Lung (tissue), 12 donors: ENCODE measurements around the gene PRXL2A. TPM values are rescaled to one million over a fixed set of nuclear protein-coding genes. Genes with fewer than 3 reads are reported as not detected.
"Not testable (repeated sequence)": the region's sequence is repeated elsewhere in the genome, so short reads cannot be mapped to it uniquely, and the experiment has no call there.

Source experiments
- ATAC-seq: fragments of 200-7000 bp; cut with Tn5 transposase; one replicate; pipeline ENCODE4 v1.9.1; 2020; ENCODE audit warnings: moderate number of reproducible peaks; ENCODE audit not compliant: insufficient read depth, low FRiP score
- DNase-seq, 3 donors: peaks; one replicate each; pipeline ENCODE4 v3.0.0-alpha.2; 2013 to 2017
- H3K27ac ChIP-seq, 2 donors: one replicate each; pipeline ENCODE4 v1.5.1; 2013; ENCODE audit warnings: mild to moderate bottlenecking in 2 of 2, moderate library complexity in 2 of 2, control low read depth in 1 of 2, inconsistent platforms in 1 of 2, low read depth in 1 of 2, low read length in 1 of 2
- H3K27me3 ChIP-seq, 3 donors: one replicate each; pipeline ENCODE4 v1.5.1; 2013; ENCODE audit warnings: low read length in 2 of 3; ENCODE audit not compliant: control insufficient read depth in 3 of 3, insufficient read depth in 3 of 3
- H3K36me3 ChIP-seq, 4 donors: one replicate each; pipeline ENCODE4 v1.5.1; 2013; ENCODE audit warnings: low read length in 4 of 4, mild to moderate bottlenecking in 1 of 4, moderate library complexity in 1 of 4; ENCODE audit not compliant: control insufficient read depth in 4 of 4, insufficient read depth in 4 of 4
- H3K4me1 ChIP-seq, 5 donors: one replicate each; pipeline ENCODE4 v1.5.1; 2013; ENCODE audit warnings: low read length in 5 of 5, mild to moderate bottlenecking in 2 of 5, moderate library complexity in 1 of 5; ENCODE audit not compliant: control insufficient read depth in 5 of 5, insufficient read depth in 5 of 5
- H3K4me3 ChIP-seq: one replicate; pipeline ENCODE4 v1.5.1; 2013; ENCODE audit warnings: mild to moderate bottlenecking, control low read depth, moderate library complexity
- H3K9ac ChIP-seq, 2 donors: one replicate each; pipeline ENCODE4 v1.5.1; 2013; ENCODE audit warnings: low read length in 2 of 2, control low read depth in 1 of 2; ENCODE audit not compliant: insufficient read depth in 1 of 2
- H3K9me3 ChIP-seq, 4 donors: one replicate each; pipeline ENCODE4 v1.5.1; 2013; ENCODE audit warnings: low read length in 3 of 4, mild to moderate bottlenecking in 1 of 4, moderate library complexity in 1 of 4; ENCODE audit not compliant: control insufficient read depth in 4 of 4, insufficient read depth in 3 of 4
- WGBS, 2 donors: extraction: QIAGEN DNeasy Blood & Tissue Kit; methylation state at CpG; one replicate each; pipeline ENCODE4 v1.1.7; 2013; 5-methylcytosine and 5-hydroxymethylcytosine counted together
- polyA plus RNA-seq, 2 donors: library from polyadenylated mRNA; stranded (reverse); fragments of 200-250 nt; gene quantifications; one replicate each; pipeline ENCODE4 v1.2.1, GENCODE V29; 2013
- total RNA-seq, 2 donors: library from RNA; depleted of rRNA in 1 of 2; stranded (reverse); fragments of >200 nt in 1 of 2; gene quantifications; one replicate each; pipeline ENCODE4 v1.2.1, GENCODE V29; 2014 to 2021
- TF ChIP-seq, protein P1 (sequence below): IDR thresholded peaks from 2 replicates; pipeline ENCODE4 v1.5.1; 2012; ENCODE audit warnings: mild to moderate bottlenecking; ENCODE audit errors: control extremely low read depth, extremely low read depth
- donor health status: control.
- donor health status: control.
- donor health status: Bipolar disorder and iron deficiency.
- donor health status: healthy.
- donor health status: DM: yes; HTN: yes; CAD: no.

The PRXL2A gene
- total and polyA plus RNA-seq, 4 donors, result 18.2 to 59.5 (median 37.0) TPM

DNA sequence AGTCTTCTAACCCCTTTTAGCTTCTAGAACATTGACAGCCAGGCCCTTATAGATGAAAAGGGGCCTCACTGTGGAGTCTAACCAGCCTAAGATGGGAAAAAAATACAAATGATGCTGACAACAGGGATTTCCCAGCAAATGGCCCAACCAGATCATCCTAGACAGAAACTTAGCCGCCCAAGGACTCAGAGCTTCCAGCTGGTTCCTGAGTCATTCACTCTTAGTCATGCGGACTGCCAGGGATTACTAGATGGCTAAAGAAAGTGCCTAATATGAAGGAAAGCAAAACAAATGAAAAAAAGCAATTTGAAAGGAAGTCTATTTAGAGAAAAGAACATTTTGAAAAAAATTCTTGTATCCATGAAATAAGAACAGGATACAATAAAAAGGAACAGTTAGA, 69.5 kb downstream of the PRXL2A start:
- no peak overlapping the region for H3K4me3 ChIP-seq
- TF ChIP-seq, protein P1, sequence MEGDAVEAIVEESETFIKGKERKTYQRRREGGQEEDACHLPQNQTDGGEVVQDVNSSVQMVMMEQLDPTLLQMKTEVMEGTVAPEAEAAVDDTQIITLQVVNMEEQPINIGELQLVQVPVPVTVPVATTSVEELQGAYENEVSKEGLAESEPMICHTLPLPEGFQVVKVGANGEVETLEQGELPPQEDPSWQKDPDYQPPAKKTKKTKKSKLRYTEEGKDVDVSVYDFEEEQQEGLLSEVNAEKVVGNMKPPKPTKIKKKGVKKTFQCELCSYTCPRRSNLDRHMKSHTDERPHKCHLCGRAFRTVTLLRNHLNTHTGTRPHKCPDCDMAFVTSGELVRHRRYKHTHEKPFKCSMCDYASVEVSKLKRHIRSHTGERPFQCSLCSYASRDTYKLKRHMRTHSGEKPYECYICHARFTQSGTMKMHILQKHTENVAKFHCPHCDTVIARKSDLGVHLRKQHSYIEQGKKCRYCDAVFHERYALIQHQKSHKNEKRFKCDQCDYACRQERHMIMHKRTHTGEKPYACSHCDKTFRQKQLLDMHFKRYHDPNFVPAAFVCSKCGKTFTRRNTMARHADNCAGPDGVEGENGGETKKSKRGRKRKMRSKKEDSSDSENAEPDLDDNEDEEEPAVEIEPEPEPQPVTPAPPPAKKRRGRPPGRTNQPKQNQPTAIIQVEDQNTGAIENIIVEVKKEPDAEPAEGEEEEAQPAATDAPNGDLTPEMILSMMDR, result no peak
- H3K9ac ChIP-seq, result no peak overlapping the region

DNA sequence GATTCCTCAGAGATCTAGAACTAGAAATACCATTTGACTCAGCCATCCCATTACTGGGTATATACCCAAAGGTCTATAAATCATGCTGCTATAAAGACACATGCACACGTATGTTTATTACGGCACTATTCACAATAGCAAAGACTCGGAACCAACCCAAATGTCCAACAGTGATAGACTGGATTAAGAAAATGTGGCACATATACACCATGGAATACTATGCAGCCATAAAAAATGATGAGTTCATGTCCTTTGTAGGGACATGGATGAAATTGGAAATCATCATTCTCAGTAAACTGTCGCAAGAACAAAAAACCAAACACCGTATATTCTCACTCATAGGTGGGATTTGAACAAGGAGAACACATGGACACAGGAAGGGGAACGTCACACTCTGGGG, 72.0 kb downstream of the PRXL2A start:
- H3K9ac ChIP-seq, ATAC-seq, H3K36me3 ChIP-seq, H3K4me3 ChIP-seq, H3K27ac ChIP-seq, H3K27me3 ChIP-seq, H3K9me3 ChIP-seq, H3K4me1 ChIP-seq, DNase-seq: not testable (repeated sequence)
- WGBS, 2 donors, result 92 to 93% methylated on average over 6 of the region's 6 CpGs

More for the DNA sequence above, 69.5 kb downstream of the PRXL2A start:
- H3K27me3 ChIP-seq, result no peaks in the 10 kb centered on the region
- no peak for DNase-seq
- WGBS, 2 donors, result 77 to 81% methylated on average over 2 of the region's 2 CpGs
- H3K27ac ChIP-seq, result no peak overlapping the region
- no peaks in the 10 kb centered on the region for H3K9me3 ChIP-seq
- ATAC-seq, result peak; percentile 68
- H3K36me3 ChIP-seq, result peaks cover 0 to 19% (median 4%) of the 10 kb centered on the region in 4 donors
- peaks cover under 1 to 26% (median 3%) of the 10 kb centered on the region in 5 donors for H3K4me1 ChIP-seq

DNA sequence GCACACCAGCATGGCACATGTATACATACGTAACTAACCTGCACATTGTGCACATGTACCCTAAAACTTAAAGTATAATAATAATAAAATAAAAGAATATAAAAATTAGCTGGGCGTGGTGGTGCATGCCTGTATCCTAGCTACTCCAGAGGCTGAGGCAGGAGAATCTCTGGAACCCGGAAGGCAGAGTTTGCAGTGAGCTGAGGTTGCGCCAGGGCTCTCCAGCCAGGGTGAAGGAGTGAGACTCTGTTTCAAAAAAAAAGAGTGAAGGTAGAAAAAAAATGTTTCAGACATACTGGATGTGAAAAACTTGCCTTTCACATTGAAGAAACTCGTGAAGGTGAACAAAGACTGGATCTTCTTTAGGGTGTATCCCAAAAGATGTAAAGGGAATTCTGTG, 72.5 kb downstream of the PRXL2A start:
- Histone ChIP-seq H3K27ac (no peak overlapping the region), H3K9me3 (no peaks in the 10 kb centered on the region), H3K36me3 (peaks cover 0 to 9% (median 5%) of the 10 kb centered on the region in 4 donors), H3K4me3 (no peak overlapping the region), H3K27me3 (no peaks in the 10 kb centered on the region), H3K9ac (no peak overlapping the region), H3K4me1 (peaks cover 0 to 14% (median 0%) of the 10 kb centered on the region in 5 donors)
- ATAC-seq (no peak), DNase-seq (no peak)
- TF ChIP-seq, protein P1, result no peak
- WGBS, 2 donors, result 86 to 94% methylated on average over 5 of the region's 5 CpGs

DNA sequence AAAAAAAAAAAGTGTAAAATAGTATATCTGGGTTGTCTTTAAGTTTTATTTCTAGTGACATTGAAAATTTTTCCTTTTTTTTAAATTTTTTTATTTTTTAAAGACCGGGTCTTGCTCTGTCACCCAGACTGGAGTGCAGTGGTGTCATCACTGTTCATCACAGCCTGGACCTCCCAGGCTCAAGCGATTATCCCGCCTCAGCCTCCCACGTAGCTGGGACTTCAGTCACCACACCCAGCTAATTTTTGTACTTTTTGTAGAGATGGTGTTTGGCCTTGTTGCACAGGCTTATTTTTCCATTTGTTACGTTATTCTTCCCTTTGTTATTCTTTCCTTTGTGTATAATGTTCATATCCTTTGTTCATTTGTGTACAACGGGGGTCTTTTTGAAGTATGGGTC, 75.9 kb downstream of the PRXL2A start:
- ATAC-seq (no peak), DNase-seq (no peak)
- Histone ChIP-seq H3K27ac (no peak overlapping the region), H3K9me3 (no peaks in the 10 kb centered on the region), H3K4me1 (peaks cover 0 to 31% (median 0%) of the 10 kb centered on the region in 5 donors), H3K36me3 (peaks cover 0 to 7% (median 1%) of the 10 kb centered on the region in 4 donors), H3K4me3 (no peak overlapping the region), H3K9ac (no peak overlapping the region), H3K27me3 (no peaks in the 10 kb centered on the region)
- WGBS, 2 donors, result 59 to 62% methylated on average over 6 of the region's 6 CpGs
- TF ChIP-seq, protein P1, result no peak
